Upper lobe of left lung (tissue), 6 donors: ENCODE results near the gene TMED3. TPM values are rescaled to one million over a fixed set of nuclear protein-coding genes. Genes with fewer than 3 reads are reported as not detected.

Experiments used
- ATAC-seq, 2 donors: fragments of 200-7000 bp; cut with Tn5 transposase; one replicate each; pipeline ENCODE4 v1.9.1; 2022; ENCODE audit warnings: mild to moderate bottlenecking in 2 of 2, moderate library complexity in 2 of 2; ENCODE audit not compliant: low FRiP score in 2 of 2
- DNase-seq, 2 donors: peaks; one replicate each; pipeline ENCODE4 v3.0.0-alpha.2; 2019 to 2020
- H3K27ac ChIP-seq, 4 donors: fragments of 200-600 bp; sonication (generic); one replicate each; pipeline ENCODE4 v1.5.1; 2016 to 2019
- H3K27me3 ChIP-seq, 4 donors: fragments of 200-600 bp; sonication (generic); one replicate each; pipeline ENCODE4 v1.5.1; 2017 to 2019
- H3K36me3 ChIP-seq, 4 donors: fragments of 200-600 bp; sonication (generic); one replicate each; pipeline ENCODE4 v1.5.1; 2016 to 2019
- H3K4me1 ChIP-seq, 4 donors: fragments of 200-600 bp; sonication (generic); one replicate each; pipeline ENCODE4 v1.5.1; 2018 to 2019
- H3K4me3 ChIP-seq, 4 donors: fragments of 200-600 bp; sonication (generic); one replicate each; pipeline ENCODE4 v1.5.1; 2017 to 2019; ENCODE audit warnings: mild to moderate bottlenecking in 2 of 4, moderate library complexity in 1 of 4
- H3K9me3 ChIP-seq, 4 donors: fragments of 200-600 bp; sonication (generic); one replicate each; pipeline ENCODE4 v1.5.1; 2018 to 2019
- EP300 ChIP-seq, 4 donors: sonication (generic); formaldehyde crosslinking; IDR thresholded peaks; one replicate each; pipeline ENCODE4 v1.5.1; 2017; ENCODE audit warnings: antibody characterized with exemption in 4 of 4, control low read depth in 2 of 4
- POLR2A ChIP-seq, 4 donors: fragments of 450-650 bp; IDR thresholded peaks; one replicate each; pipeline ENCODE4 v1.5.1; 2016 to 2017; ENCODE audit warnings: antibody characterized with exemption in 4 of 4, mild to moderate bottlenecking in 2 of 4
- POLR2AphosphoS5 ChIP-seq, 2 donors: sonication (generic); formaldehyde crosslinking; IDR thresholded peaks; one replicate each; pipeline ENCODE4 v1.5.1; 2017; ENCODE audit warnings: antibody characterized with exemption in 2 of 2
- WGBS, 2 donors: methylation state at CpG; one replicate each; pipeline ENCODE4 v1.1.5; 2017 to 2018; 5-methylcytosine and 5-hydroxymethylcytosine counted together
- total RNA-seq, 6 donors: library from RNA; depleted of rRNA in 4 of 6; stranded (reverse); fragments of >200 nt in 4 of 6; gene quantifications; one replicate each; pipeline versions ENCODE4 v1.1.0 to v1.2.1, GENCODE V29; 2016 to 2021
- TF ChIP-seq, protein P1 (sequence below), 6 experiments: fragments of 450-650 bp in 4 of 6; fragments of 200-600 bp in 2 of 6; sonication (generic) in 2 of 6; IDR thresholded peaks; one replicate each; pipeline ENCODE4 v1.5.1; 2016 to 2019; ENCODE audit warnings: antibody characterized with exemption in 6 of 6
- donor health status: DM: no; HTN: no; CAD: no; lungs with moderate emphysema.
- donor health status: DM: no; HTN: yes; CAD: no; lungs with severe emphysema.

TMED3 gene
- total RNA-seq, 6 donors from 2014 or later = 28.3 to 57.5 (median 49.9) TPM

DNA sequence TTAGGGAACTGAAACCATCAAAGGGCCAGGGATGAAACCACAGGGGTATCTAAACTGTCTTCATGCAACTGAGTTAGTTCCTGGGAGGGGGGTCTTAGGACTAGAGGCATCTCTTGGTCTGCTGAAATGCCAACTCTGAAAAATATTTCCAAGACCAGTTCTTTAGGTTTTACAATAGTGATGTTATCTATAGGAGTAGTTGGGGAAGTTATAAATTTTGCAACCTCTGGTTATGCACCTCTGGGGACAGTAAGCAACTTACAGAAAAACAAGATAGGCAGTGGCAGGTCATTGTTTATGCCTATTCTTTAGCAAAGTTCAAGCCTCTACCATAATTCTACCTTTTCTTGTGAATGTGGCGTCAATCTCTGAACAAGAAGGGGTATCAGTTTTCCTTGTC is 60.7 kb downstream of the TMED3 start:
- no peak overlapping the region for H3K27ac ChIP-seq
- H3K9me3 ChIP-seq = no peaks in the 10 kb centered on the region
- ATAC-seq (no peak), DNase-seq (no peak)
- no peaks in the 10 kb centered on the region for H3K36me3 ChIP-seq
- TF ChIP-seq POLR2A (IDR thresholded peaks at IDR 0.05) = no peak
- TF ChIP-seq EP300 (IDR thresholded peaks at IDR 0.05) = no peak
- TF ChIP-seq, protein P1, sequence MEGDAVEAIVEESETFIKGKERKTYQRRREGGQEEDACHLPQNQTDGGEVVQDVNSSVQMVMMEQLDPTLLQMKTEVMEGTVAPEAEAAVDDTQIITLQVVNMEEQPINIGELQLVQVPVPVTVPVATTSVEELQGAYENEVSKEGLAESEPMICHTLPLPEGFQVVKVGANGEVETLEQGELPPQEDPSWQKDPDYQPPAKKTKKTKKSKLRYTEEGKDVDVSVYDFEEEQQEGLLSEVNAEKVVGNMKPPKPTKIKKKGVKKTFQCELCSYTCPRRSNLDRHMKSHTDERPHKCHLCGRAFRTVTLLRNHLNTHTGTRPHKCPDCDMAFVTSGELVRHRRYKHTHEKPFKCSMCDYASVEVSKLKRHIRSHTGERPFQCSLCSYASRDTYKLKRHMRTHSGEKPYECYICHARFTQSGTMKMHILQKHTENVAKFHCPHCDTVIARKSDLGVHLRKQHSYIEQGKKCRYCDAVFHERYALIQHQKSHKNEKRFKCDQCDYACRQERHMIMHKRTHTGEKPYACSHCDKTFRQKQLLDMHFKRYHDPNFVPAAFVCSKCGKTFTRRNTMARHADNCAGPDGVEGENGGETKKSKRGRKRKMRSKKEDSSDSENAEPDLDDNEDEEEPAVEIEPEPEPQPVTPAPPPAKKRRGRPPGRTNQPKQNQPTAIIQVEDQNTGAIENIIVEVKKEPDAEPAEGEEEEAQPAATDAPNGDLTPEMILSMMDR (IDR thresholded peaks at IDR 0.05) = no peak
- no peak for TF ChIP-seq POLR2AphosphoS5 (IDR thresholded peaks at IDR 0.05)
- H3K4me3 ChIP-seq = no peak overlapping the region
- 93 to 100% methylated on average over 1 of the region's 1 CpG for WGBS, 2 donors
- H3K27me3 ChIP-seq = no peaks in the 10 kb centered on the region
- no peaks in the 10 kb centered on the region for H3K4me1 ChIP-seq

DNA sequence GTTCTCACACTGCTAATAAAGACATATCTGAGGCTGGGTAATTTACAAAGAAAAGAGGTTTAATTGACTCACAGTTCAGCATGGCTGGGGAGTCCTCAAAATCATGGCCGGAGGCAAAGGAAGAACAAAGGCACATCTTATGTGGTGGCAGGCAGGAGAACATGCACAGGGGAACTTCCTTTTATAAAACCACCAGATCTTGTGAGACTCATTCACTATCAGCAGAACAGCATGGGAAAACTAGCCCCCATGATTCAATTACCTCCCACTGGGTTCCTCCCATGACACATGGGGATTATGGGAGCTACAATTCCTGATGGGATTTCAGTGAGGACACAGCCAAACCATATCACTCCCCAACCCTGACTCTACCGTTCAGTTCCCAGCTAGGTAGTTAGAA is 61.5 kb downstream of the TMED3 start:
- no peaks in the 10 kb centered on the region for H3K36me3 ChIP-seq
- DNase-seq (no peak), ATAC-seq (no peak)
- WGBS, 2 donors = 76 to 77% methylated on average over 2 of the region's 2 CpGs
- TF ChIP-seq, protein P1 (IDR thresholded peaks at IDR 0.05) = no peak
- TF ChIP-seq POLR2A (IDR thresholded peaks at IDR 0.05) (no peak), POLR2AphosphoS5 (IDR thresholded peaks at IDR 0.05) (no peak), EP300 (IDR thresholded peaks at IDR 0.05) (no peak)
- no peak overlapping the region for H3K4me3 ChIP-seq
- H3K27me3 ChIP-seq = no peaks in the 10 kb centered on the region
- no peaks in the 10 kb centered on the region for H3K4me1 ChIP-seq
- no peak overlapping the region for H3K27ac ChIP-seq
- no peaks in the 10 kb centered on the region for H3K9me3 ChIP-seq

Other genes with a start within 250 kb of the TMED3 start
- 10 to 100 TPM; 27.2 to 64.6 (median 54.7) TPM for gene RASGRF1, start 220.3 kb upstream of the TMED3 start, total RNA-seq
- gene ANKRD34C, start 28.4 kb upstream of the TMED3 start, total RNA-seq = not detected
- under 1 TPM in 5 of 6 donors, not detected in 1; 0.15 to 0.67 (median 0.30) TPM for gene MINAR1, start 121.2 kb downstream of the TMED3 start, total RNA-seq